ACC112 (cell line): ENCODE data around the gene PDE9A.

Experiments
- H2AFZ ChIP-seq: fragments of 200-600 bp; sonication (generic); one replicate; pipeline ENCODE4 v1.6.0; 2017; ENCODE audit warnings: antibody characterized with exemption, low read length; ENCODE audit not compliant: unreplicated experiment
- H3K27ac ChIP-seq: fragments of 200-600 bp; sonication (generic); 2 replicates; pipeline ENCODE4 v1.5.1; 2014; ENCODE audit warnings: low read depth, mild to moderate bottlenecking, antibody characterized with exemption, low read length, moderate library complexity
- H3K27me3 ChIP-seq: fragments of 200-600 bp; sonication (generic); 2 replicates; pipeline ENCODE4 v1.6.1; 2014; ENCODE audit warnings: mild to moderate bottlenecking, antibody characterized with exemption, low read length, moderate library complexity, mixed read lengths; ENCODE audit not compliant: insufficient read depth
- H3K36me3 ChIP-seq: fragments of 200-600 bp; sonication (generic); 2 replicates; pipeline ENCODE4 v1.6.1; 2016; ENCODE audit warnings: mild to moderate bottlenecking, antibody characterized with exemption, low read length, moderate library complexity, mixed read lengths; ENCODE audit not compliant: insufficient read depth
- H3K4me1 ChIP-seq: fragments of 200-600 bp; sonication (generic); one replicate; pipeline ENCODE4 v1.6.1; 2016; ENCODE audit warnings: low read length, mixed read lengths; ENCODE audit not compliant: insufficient read depth, unreplicated experiment, control insufficient read depth
- H3K4me3 ChIP-seq: fragments of 200-600 bp; sonication (generic); 2 replicates; pipeline ENCODE4 v1.5.1; 2014; ENCODE audit warnings: mild to moderate bottlenecking, low read depth, low read length
- H3K79me2 ChIP-seq: fragments of 200-600 bp; sonication (generic); one replicate; pipeline ENCODE4 v1.6.0; 2016; ENCODE audit warnings: low read length; ENCODE audit not compliant: control insufficient read depth, unreplicated experiment, insufficient read depth

The PDE9A gene

GRCh38 chr21:42659416-42660117 lies 6.1 kb downstream of the PDE9A start:
- Histone ChIP-seq H3K27me3 (peaks cover 24% of the 10 kb centered on the region), H3K79me2 (no peaks in the 10 kb centered on the region), H3K4me3 (no peak overlapping the region), H3K4me1 (peaks cover 3% of the 10 kb centered on the region), H2AFZ (no peak overlapping the region), H3K36me3 (no peaks in the 10 kb centered on the region), H3K27ac (no peak overlapping the region)

GRCh38 chr21:42660118-42660470 lies 6.7 kb downstream of the PDE9A start:
- H3K4me1 ChIP-seq: no peaks in the 10 kb centered on the region

DNA sequence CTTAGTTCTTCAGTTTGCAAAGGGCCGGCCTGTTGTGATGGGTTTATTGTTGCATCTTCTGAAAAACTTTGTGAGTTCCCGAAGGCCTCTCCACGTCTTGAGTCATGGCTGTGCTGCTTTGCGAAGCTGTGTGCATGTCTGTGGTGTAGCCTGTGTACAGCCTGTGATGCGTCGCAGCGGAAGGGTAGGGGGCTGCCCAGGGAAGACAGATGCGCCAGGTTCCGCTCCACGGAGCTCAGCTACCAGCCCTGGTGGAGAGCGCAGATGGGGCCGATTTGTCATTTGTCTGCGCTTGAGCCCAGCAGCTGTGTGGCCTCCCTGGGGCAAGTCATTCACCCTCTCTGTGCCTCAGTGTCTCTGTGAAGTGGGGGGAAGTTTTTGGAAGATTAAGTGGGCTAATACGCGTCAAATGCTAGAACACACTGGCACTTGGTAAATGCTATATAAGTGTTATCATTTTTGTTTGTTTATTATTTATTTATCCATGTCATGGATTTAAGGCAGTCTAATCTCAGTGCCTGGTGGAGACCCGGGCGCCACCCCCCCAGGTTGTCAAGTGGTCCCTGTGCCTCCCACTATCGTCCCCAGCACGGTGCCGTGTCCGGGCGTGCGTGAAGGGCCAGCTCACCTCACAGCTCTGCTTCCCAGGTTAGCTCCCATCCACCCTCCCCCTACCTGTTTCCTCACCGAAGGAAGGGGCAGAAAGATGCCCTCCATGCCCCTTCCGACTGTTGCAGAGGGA lies 8.4 kb downstream of the PDE9A start:
- H2AFZ ChIP-seq: no peak overlapping the region
- no peak overlapping the region for H3K4me3 ChIP-seq
- H3K27ac ChIP-seq: no peak overlapping the region
- H3K27me3 ChIP-seq: peaks cover 6% of the 10 kb centered on the region
- H3K4me1 ChIP-seq: no peaks in the 10 kb centered on the region
- no peaks in the 10 kb centered on the region for H3K36me3 ChIP-seq
- H3K79me2 ChIP-seq: no peaks in the 10 kb centered on the region

More at GRCh38 chr21:42660118-42660470, 6.7 kb downstream of the PDE9A start:
- H3K27ac ChIP-seq: no peak overlapping the region
- peaks cover 19% of the 10 kb centered on the region for H3K27me3 ChIP-seq
- no peak overlapping the region for H2AFZ ChIP-seq
- no peaks in the 10 kb centered on the region for H3K79me2 ChIP-seq
- no peak overlapping the region for H3K4me3 ChIP-seq
- no peaks in the 10 kb centered on the region for H3K36me3 ChIP-seq

DNA sequence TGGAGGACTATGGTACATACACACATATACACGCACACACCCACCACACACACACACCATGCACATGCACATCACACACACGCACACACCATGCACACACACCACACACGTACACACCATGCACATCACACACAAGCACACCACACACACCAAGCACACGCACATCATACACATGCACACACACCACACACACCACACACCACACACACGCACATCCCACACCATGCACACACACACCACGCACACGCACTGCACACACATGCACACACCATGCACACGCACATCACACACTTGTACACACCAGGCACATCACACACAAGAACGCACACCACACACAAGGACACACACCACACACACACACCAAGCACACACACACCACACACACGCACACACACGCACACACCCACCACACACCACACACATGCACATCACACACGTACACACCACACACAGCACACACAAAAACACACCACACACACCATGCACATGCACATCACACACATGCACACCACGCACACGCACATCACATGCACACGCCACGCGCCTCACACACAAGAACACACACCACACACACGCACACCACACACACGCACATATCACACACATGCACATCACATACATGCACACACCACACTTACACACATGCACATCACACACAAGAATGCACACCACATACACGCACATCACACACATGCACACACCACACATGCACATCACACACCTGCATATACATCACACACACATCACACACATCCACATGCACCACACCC lies 9.2 kb downstream of the PDE9A start:
- Histone ChIP-seq H3K79me2 (no peaks in the 10 kb centered on the region), H3K36me3 (no peaks in the 10 kb centered on the region), H2AFZ (no peak overlapping the region), H3K27ac (no peak overlapping the region), H3K4me1 (no peaks in the 10 kb centered on the region), H3K27me3 (peaks cover 5% of the 10 kb centered on the region; the same call in 1 of the 2 replicates), H3K4me3 (no peak overlapping the region)

DNA sequence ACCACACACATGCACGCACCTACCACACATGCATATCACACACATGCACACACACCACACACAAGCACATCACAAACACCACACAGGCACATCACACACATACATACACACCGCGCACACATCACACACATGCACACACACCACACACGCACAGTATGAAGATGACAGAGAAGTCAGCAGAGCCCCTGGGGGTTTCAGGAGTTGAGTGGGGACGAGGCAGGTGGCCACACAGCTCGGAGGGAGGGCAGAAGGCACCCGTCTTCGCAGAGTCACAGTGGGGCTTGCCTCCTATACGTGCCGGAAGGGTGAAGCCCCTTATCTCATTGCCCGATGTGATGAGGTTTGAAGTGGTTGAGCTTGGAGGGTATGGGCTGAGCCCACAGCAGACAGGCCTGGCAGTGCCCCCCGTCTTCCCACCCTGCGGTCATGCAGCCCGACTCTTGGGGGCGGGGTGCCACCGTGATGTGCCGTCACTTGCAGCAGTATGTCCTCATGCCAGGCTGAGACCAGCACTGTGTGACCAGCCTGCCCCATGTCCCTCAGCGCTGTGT lies 9.9 kb downstream of the PDE9A start:
- H3K27ac ChIP-seq: no peak overlapping the region
- no peak overlapping the region for H2AFZ ChIP-seq
- no peaks in the 10 kb centered on the region for H3K36me3 ChIP-seq
- no peak overlapping the region for H3K4me3 ChIP-seq
- no peaks in the 10 kb centered on the region for H3K79me2 ChIP-seq
- H3K4me1 ChIP-seq: no peaks in the 10 kb centered on the region
- H3K27me3 ChIP-seq: peaks cover 12% of the 10 kb centered on the region; the same call in 1 of the 2 replicates

- Histone ChIP-seq H3K27me3 (peaks cover 15% of the 10 kb centered on the region; the same call in 1 of the 2 replicates), H3K4me1 (no peaks in the 10 kb centered on the region), H3K79me2 (no peaks in the 10 kb centered on the region), H3K36me3 (no peaks in the 10 kb centered on the region), H2AFZ (no peak overlapping the region), H3K4me3 (no peak overlapping the region), H3K27ac (no peak overlapping the region)
These were observed 10.6 kb downstream of the PDE9A start for GRCh38 chr21:42663860-42664535.

- Histone ChIP-seq H3K27me3 (peaks cover 15% of the 10 kb centered on the region; the same call in 1 of the 2 replicates), H3K4me1 (no peaks in the 10 kb centered on the region), H3K79me2 (no peaks in the 10 kb centered on the region), H3K36me3 (no peaks in the 10 kb centered on the region), H3K27ac (no peak overlapping the region), H3K4me3 (no peak overlapping the region), H2AFZ (no peak overlapping the region)
These were observed 11.2 kb downstream of the PDE9A start for GRCh38 chr21:42664614-42665013.

- Histone ChIP-seq H3K36me3 (no peaks in the 10 kb centered on the region), H3K4me1 (no peaks in the 10 kb centered on the region), H3K27ac (no peak overlapping the region), H3K79me2 (no peaks in the 10 kb centered on the region), H2AFZ (no peak overlapping the region), H3K27me3 (peaks cover 15% of the 10 kb centered on the region; the same call in 1 of the 2 replicates), H3K4me3 (no peak overlapping the region)
These were observed 11.6 kb downstream of the PDE9A start for GRCh38 chr21:42665026-42665425.

GRCh38 chr21:42665484-42665883 lies 12.1 kb downstream of the PDE9A start:
- H2AFZ ChIP-seq: no peak overlapping the region
- peaks cover 15% of the 10 kb centered on the region; the same call in 1 of the 2 replicates for H3K27me3 ChIP-seq
- H3K4me1 ChIP-seq: no peaks in the 10 kb centered on the region
- no peak overlapping the region for H3K27ac ChIP-seq
- no peaks in the 10 kb centered on the region for H3K36me3 ChIP-seq
- H3K79me2 ChIP-seq: no peaks in the 10 kb centered on the region
- no peak overlapping the region for H3K4me3 ChIP-seq
